Tibial artery (tissue), 4 donors: ENCODE results near the gene CPTP.
"Not testable (repeated sequence)": the region's sequence is repeated elsewhere in the genome, so short reads cannot be mapped to it uniquely, and the experiment has no call there.

Experiments used
- DNase-seq, 2 donors: peaks; one replicate each; pipeline ENCODE4 v3.0.0-alpha.2; 2019
- H3K27ac ChIP-seq, 2 donors: fragments of 200-600 bp; sonication (generic) in 1 of 2; 1 replicate in 1 of 2; 2 replicates in 1 of 2; pipeline ENCODE4 v1.5.1; 2018 to 2019; ENCODE audit warnings: mild to moderate bottlenecking in 1 of 2
- H3K27me3 ChIP-seq, 2 donors: fragments of 200-600 bp; sonication (generic) in 1 of 2; one replicate each; pipeline versions ENCODE4 v1.5.1 to v1.6.0; 2016 to 2019
- H3K36me3 ChIP-seq, 3 donors: fragments of 200-600 bp; sonication (generic) in 2 of 3; one replicate each; pipeline ENCODE4 v1.5.1; 2016 to 2019; ENCODE audit warnings: mild to moderate bottlenecking in 2 of 3
- H3K4me1 ChIP-seq, 4 donors: fragments of 200-600 bp; sonication (generic) in 2 of 4; 1 replicate in 3 of 4; 2 replicates in 1 of 4; pipeline ENCODE4 v1.5.1; 2016 to 2019
- H3K4me3 ChIP-seq, 2 donors: fragments of 200-600 bp; sonication (generic) in 1 of 2; 1 replicate in 1 of 2; 2 replicates in 1 of 2; pipeline ENCODE4 v1.5.1; 2018 to 2019; ENCODE audit warnings: mild to moderate bottlenecking in 2 of 2
- H3K9me3 ChIP-seq, 3 donors: fragments of 200-600 bp; sonication (generic) in 1 of 3; one replicate each; pipeline ENCODE4 v1.5.1; 2016 to 2019
- intact Hi-C: fragments of 100-400 bp; cut with DNase I; formaldehyde crosslinking; loops from one replicate; pipeline ENCODE4 v1.15.0; 2023; ENCODE audit warnings: low total_unique reads
- TF ChIP-seq, protein P1 (sequence below), 2 experiments: fragments of 200-600 bp in 1 of 2; fragments of 450-650 bp in 1 of 2; IDR thresholded peaks; one replicate each; pipeline ENCODE4 v1.5.1; 2017 to 2019; ENCODE audit warnings: antibody characterized with exemption in 2 of 2, mild to moderate bottlenecking in 1 of 2, moderate library complexity in 1 of 2

The CPTP gene

DNA sequence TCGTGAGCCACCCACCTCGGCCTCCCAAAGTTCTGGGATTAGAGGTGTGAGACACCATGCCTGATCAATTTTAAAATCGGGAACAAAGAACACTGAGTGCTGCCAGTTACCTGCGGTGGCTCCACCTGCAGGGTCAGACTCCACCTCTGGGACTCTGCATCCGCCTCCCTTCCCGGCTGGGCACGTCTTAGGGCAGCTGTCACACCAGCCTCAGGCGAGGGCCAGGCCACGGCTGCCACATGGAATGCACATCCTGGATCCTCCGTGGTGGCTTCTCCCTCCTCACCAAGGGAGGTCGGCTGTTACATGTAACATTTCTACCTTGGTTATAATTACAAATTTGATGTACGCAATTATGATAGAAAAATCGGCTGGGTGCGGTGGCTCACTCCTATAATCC, 39.7 kb downstream of the CPTP start:
- intact Hi-C loops: no loop called here
- Histone ChIP-seq H3K4me3 (no peak overlapping the region), H3K9me3 (no peaks in the 10 kb centered on the region), H3K36me3 (no peaks in the 10 kb centered on the region), H3K27ac (no peak overlapping the region), H3K27me3 (no peaks in the 10 kb centered on the region), H3K4me1 (peaks cover 0 to 31% (median 20%) of the 10 kb centered on the region in 4 donors)
- TF ChIP-seq, protein P1, sequence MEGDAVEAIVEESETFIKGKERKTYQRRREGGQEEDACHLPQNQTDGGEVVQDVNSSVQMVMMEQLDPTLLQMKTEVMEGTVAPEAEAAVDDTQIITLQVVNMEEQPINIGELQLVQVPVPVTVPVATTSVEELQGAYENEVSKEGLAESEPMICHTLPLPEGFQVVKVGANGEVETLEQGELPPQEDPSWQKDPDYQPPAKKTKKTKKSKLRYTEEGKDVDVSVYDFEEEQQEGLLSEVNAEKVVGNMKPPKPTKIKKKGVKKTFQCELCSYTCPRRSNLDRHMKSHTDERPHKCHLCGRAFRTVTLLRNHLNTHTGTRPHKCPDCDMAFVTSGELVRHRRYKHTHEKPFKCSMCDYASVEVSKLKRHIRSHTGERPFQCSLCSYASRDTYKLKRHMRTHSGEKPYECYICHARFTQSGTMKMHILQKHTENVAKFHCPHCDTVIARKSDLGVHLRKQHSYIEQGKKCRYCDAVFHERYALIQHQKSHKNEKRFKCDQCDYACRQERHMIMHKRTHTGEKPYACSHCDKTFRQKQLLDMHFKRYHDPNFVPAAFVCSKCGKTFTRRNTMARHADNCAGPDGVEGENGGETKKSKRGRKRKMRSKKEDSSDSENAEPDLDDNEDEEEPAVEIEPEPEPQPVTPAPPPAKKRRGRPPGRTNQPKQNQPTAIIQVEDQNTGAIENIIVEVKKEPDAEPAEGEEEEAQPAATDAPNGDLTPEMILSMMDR (IDR thresholded peaks at IDR 0.05): no peak
- no peak for DNase-seq

DNA sequence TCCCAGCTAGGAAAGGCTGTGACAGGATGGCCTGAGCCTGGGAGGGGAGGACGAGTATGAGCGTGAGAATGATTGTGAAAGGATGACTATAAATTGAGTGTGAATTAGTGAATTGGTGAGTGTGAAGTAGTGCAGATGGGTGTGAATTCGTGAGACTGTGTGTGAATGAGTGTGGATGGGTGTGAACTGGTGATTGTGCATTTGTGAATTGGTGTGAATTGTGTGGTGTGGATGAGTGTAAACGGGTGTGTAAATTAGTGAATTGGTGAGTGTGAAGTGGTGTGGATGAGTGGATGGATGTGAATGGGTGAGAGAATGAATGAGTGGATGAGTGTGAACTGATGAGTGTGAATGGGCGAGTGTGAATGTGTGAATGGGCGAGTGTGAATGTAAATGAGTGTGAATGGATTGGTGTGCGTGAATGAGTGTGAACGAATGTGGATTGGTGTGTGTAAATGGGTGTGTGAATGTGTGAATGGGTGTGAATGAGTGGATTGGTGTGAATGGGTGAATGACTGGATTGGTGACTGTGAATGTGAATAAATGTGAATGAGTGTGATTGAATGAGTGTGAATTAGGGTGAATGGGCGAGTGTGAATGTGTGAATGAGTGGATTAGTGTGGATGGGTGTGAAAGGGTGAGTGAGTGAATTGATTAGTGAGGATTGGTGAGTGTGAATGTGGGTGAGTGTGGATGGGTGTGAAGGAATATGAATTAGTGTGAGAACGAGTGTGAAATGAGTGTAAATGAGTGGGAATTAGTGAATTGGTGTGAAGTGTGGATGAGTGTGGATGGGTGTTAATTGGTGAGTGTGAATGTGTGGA, 41.5 kb downstream of the CPTP start:
- Histone ChIP-seq H3K36me3 (no peaks in the 10 kb centered on the region), H3K9me3 (no peaks in the 10 kb centered on the region), H3K4me3 (no peak overlapping the region), H3K4me1 (peaks cover 0 to 13% (median 4%) of the 10 kb centered on the region in 4 donors), H3K27ac (no peak overlapping the region), H3K27me3 (no peaks in the 10 kb centered on the region)
- intact Hi-C loops: no loop called here
- TF ChIP-seq, protein P1 (IDR thresholded peaks at IDR 0.05): no peak
- DNase-seq: no peak

DNA sequence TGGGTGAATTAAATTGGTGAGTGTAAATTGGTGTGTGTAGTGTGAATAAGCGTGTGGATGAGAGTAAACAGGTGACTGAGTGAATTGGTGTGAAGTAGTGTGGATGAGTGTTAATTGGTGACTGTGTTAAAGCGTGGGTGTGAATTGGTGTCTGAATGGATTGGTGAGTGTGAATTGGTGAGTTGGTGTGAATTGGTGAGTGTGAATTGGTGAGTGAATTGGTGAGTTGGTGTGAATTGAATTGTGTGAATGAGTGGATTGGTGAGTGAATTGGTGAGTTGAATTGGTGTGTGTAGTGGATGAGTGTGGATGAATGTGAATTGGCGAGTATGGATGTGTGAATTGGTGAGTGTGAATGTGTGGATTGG, 42.1 kb downstream of the CPTP start:
- H3K36me3 ChIP-seq: no peaks in the 10 kb centered on the region
- TF ChIP-seq, protein P1 (IDR thresholded peaks at IDR 0.05): no peak

DNA sequence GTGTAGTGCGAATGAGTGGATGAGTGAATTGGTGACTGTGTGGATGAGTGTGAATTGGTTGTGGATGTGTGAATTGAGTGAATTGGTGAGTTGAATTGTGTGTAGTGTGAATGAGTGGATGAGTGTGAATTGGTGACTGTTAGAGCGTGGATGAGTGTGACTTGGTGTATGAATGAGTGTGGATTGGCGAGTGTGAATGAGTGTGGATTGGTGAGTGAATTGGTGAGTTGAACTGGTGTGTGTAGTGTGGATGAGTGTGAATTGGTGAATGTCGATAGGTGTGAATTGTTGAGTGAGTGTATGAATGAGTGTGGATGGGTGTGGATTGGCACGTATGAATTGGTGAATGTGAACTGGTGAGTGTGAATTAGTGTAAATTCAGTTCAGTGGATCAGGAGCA, 42.7 kb downstream of the CPTP start:
- no peak overlapping the region for H3K4me3 ChIP-seq
- no peaks in the 10 kb centered on the region for H3K9me3 ChIP-seq
- TF ChIP-seq, protein P1 (IDR thresholded peaks at IDR 0.05): no peak
- H3K4me1 ChIP-seq: peaks cover 0 to 9% (median 8%) of the 10 kb centered on the region in 4 donors
- DNase-seq: no peak
- H3K27ac ChIP-seq: no peak overlapping the region
- no peaks in the 10 kb centered on the region for H3K27me3 ChIP-seq
- intact Hi-C loops: no loop called here
- H3K36me3 ChIP-seq: peaks cover 0 to 2% (median 0%) of the 10 kb centered on the region in 3 donors

More for the DNA sequence above, 42.1 kb downstream of the CPTP start:
- Histone ChIP-seq H3K4me3 (no peak overlapping the region), H3K9me3 (no peaks in the 10 kb centered on the region), H3K27ac (no peak overlapping the region), H3K4me1 (peaks cover 0 to 9% (median 2%) of the 10 kb centered on the region in 4 donors), H3K27me3 (no peaks in the 10 kb centered on the region)
- intact Hi-C loops: no loop called here
- no peak for DNase-seq

DNA sequence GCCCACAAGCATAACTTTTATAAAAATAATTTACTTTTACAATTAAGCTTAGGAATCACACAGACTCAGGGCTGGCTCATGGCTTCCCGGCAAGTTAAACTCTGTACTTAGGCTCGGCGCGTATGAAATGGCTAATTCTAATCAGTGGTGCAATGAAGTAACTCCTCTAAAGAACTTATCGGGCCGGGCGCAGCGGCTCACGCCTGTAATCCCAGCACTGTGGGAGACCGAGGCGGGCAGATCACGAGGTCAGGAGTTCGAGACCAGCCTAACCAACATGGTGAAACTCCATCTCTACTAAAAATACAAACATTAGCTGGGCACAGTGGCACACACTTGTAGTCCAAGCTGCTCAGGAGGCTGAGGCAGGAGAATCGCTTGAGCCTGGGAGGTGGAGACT, 45.5 kb downstream of the CPTP start:
- intact Hi-C loops, DNase-seq, H3K27ac ChIP-seq, H3K4me3 ChIP-seq, H3K27me3 ChIP-seq, H3K9me3 ChIP-seq: not testable (repeated sequence)
- Histone ChIP-seq H3K36me3 (peaks cover 8 to 20% (median 9%) of the 10 kb centered on the region in 3 donors), H3K4me1 (peaks cover 0 to 30% (median 28%) of the 10 kb centered on the region in 4 donors)

DNA sequence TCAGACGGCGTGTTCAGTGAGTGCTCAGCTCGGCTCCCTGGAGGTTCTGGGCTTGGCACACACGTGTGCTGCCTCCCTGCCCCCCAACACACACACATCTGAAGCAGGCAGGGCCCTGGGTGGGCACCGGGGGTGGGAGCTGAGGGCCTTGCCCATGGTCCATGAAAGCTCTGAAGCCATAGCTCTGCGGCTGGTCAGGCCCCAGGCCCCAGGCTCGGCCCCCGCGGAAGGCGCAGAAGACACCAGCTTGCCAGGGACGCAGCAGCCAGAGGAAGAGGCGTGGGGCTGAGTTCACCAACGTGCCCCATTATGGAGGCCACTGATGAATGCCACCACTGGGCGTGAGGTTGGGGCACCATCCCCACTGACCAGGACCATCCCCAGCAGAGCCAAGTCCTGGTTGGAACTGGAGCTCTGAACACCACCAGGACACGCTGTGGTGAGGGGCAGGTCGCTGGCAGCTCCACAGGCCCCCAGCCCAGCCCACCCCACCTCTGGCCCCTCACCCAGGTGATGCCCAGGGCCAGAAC, 46.2 kb downstream of the CPTP start:
- Histone ChIP-seq H3K9me3 (no peaks in the 10 kb centered on the region), H3K27me3 (no peaks in the 10 kb centered on the region), H3K4me1 (peaks cover 0 to 33% (median 31%) of the 10 kb centered on the region in 4 donors), H3K27ac (no peak overlapping the region), H3K36me3 (peaks cover 8 to 20% (median 9%) of the 10 kb centered on the region in 3 donors), H3K4me3 (no peak overlapping the region)
- intact Hi-C loops: no loop called here
- no peak for DNase-seq
- TF ChIP-seq, protein P1 (IDR thresholded peaks at IDR 0.05): no peak
